Upper lobe of left lung (tissue), 6 donors: ENCODE measurements around the gene MRGPRG. TPM values are rescaled to one million over a fixed set of nuclear protein-coding genes. Genes with fewer than 3 reads are reported as not detected.

ENCODE experiments used
- ATAC-seq, 2 donors: fragments of 200-7000 bp; cut with Tn5 transposase; one replicate each; pipeline ENCODE4 v1.9.1; 2022; ENCODE audit warnings: mild to moderate bottlenecking in 2 of 2, moderate library complexity in 2 of 2; ENCODE audit not compliant: low FRiP score in 2 of 2
- DNase-seq, 2 donors: peaks; one replicate each; pipeline ENCODE4 v3.0.0-alpha.2; 2019 to 2020
- H3K27ac ChIP-seq, 4 donors: fragments of 200-600 bp; sonication (generic); one replicate each; pipeline ENCODE4 v1.5.1; 2016 to 2019
- H3K27me3 ChIP-seq, 4 donors: fragments of 200-600 bp; sonication (generic); one replicate each; pipeline ENCODE4 v1.5.1; 2017 to 2019
- H3K36me3 ChIP-seq, 4 donors: fragments of 200-600 bp; sonication (generic); one replicate each; pipeline ENCODE4 v1.5.1; 2016 to 2019
- H3K4me1 ChIP-seq, 4 donors: fragments of 200-600 bp; sonication (generic); one replicate each; pipeline ENCODE4 v1.5.1; 2018 to 2019
- H3K4me3 ChIP-seq, 4 donors: fragments of 200-600 bp; sonication (generic); one replicate each; pipeline ENCODE4 v1.5.1; 2017 to 2019; ENCODE audit warnings: mild to moderate bottlenecking in 2 of 4, moderate library complexity in 1 of 4
- H3K9me3 ChIP-seq, 4 donors: fragments of 200-600 bp; sonication (generic); one replicate each; pipeline ENCODE4 v1.5.1; 2018 to 2019
- EP300 ChIP-seq, 4 donors: sonication (generic); formaldehyde crosslinking; IDR thresholded peaks; one replicate each; pipeline ENCODE4 v1.5.1; 2017; ENCODE audit warnings: antibody characterized with exemption in 4 of 4, control low read depth in 2 of 4
- POLR2A ChIP-seq, 4 donors: fragments of 450-650 bp; IDR thresholded peaks; one replicate each; pipeline ENCODE4 v1.5.1; 2016 to 2017; ENCODE audit warnings: antibody characterized with exemption in 4 of 4, mild to moderate bottlenecking in 2 of 4
- POLR2AphosphoS5 ChIP-seq, 2 donors: sonication (generic); formaldehyde crosslinking; IDR thresholded peaks; one replicate each; pipeline ENCODE4 v1.5.1; 2017; ENCODE audit warnings: antibody characterized with exemption in 2 of 2
- WGBS, 2 donors: methylation state at CpG; one replicate each; pipeline ENCODE4 v1.1.5; 2017 to 2018; 5-methylcytosine and 5-hydroxymethylcytosine counted together
- total RNA-seq, 6 donors: library from RNA; depleted of rRNA in 4 of 6; stranded (reverse); fragments of >200 nt in 4 of 6; gene quantifications; one replicate each; pipeline versions ENCODE4 v1.1.0 to v1.2.1, GENCODE V29; 2016 to 2021
- TF ChIP-seq, protein P1 (sequence below), 6 experiments: fragments of 450-650 bp in 4 of 6; fragments of 200-600 bp in 2 of 6; sonication (generic) in 2 of 6; IDR thresholded peaks; one replicate each; pipeline ENCODE4 v1.5.1; 2016 to 2019; ENCODE audit warnings: antibody characterized with exemption in 6 of 6
- donor health status: DM: no; HTN: no; CAD: no; lungs with moderate emphysema.
- donor health status: DM: no; HTN: yes; CAD: no; lungs with severe emphysema.

Gene MRGPRG
- total RNA-seq, 6 donors from 2014 or later = not detected

DNA sequence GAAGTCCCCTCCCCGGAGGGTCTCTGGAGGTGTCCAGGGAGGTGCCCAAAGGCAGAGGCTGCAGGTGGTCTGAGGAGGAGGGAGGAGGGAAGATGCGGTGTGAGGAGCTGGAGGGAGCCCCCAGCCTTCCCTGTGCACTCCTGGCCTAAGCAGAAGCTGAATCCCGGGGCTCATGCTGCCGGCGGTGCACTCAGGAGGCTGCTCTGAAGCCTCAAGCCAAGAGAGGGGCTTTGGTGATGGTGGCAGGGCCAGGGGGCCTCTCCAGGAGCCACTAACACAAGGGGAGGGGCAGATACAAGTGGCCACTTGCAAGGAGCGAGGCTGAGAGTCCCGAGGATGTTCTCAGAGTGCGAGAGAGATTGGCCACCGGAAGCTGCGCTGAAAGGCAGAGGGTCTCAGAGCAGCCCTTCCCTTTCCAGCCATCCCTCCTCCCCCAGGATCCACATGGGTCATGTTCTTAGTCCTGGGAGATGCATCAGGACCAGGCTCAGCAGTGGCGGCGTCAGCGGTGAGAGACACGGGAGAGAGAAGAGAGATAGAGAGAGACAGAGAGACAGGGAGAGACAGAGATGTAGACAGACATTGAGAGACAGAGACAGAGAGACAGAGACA, 774 bp upstream of the MRGPRG start:
- H3K9me3 ChIP-seq = no peaks in the 10 kb centered on the region

DNA sequence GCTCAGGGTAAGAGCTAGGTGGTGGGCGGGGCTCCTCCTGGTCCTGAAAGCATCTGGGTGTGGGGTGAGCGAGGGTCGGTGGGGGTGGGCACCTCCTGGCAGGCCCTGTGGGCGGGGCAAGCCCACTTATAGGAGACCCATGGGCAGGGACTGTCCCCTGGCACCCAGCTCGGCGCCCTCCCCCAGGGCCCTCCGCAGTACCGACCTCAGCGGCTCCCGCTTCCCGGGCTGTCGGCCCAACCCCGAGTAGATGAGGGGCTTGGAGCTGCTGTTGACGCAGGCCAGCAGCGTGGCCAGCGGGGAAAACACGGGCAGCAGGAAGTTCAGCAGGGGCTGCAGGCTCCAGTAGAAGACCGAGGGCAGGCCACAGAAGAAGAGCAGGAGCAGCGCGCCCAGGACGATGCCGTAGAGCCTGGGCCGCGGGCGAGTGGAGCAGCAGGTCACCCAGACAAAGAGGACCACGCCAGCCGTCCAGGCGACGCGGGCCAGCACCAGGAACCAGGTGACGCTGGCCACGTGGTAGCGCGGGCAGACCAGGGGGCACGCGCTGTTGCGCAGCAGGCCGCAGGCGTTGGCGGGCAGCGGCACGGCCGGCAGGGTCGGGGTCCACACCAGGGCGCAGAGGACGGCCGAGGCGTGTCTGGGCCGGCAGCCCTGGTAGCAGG, 663 bp downstream of the MRGPRG start:
- no peak overlapping the region for H3K4me3 ChIP-seq
- WGBS, 2 donors = 92 to 93% methylated on average over 36 to 48 of the region's 49 CpGs
- H3K27ac ChIP-seq = no peak overlapping the region
- H3K4me1 ChIP-seq = peaks cover 0 to 17% (median 3%) of the 10 kb centered on the region in 4 donors
- TF ChIP-seq EP300 (IDR thresholded peaks at IDR 0.05) (no peak), POLR2AphosphoS5 (IDR thresholded peaks at IDR 0.05) (no peak), POLR2A (IDR thresholded peaks at IDR 0.05) (no peak)
- TF ChIP-seq, protein P1, sequence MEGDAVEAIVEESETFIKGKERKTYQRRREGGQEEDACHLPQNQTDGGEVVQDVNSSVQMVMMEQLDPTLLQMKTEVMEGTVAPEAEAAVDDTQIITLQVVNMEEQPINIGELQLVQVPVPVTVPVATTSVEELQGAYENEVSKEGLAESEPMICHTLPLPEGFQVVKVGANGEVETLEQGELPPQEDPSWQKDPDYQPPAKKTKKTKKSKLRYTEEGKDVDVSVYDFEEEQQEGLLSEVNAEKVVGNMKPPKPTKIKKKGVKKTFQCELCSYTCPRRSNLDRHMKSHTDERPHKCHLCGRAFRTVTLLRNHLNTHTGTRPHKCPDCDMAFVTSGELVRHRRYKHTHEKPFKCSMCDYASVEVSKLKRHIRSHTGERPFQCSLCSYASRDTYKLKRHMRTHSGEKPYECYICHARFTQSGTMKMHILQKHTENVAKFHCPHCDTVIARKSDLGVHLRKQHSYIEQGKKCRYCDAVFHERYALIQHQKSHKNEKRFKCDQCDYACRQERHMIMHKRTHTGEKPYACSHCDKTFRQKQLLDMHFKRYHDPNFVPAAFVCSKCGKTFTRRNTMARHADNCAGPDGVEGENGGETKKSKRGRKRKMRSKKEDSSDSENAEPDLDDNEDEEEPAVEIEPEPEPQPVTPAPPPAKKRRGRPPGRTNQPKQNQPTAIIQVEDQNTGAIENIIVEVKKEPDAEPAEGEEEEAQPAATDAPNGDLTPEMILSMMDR (IDR thresholded peaks at IDR 0.05) = no peak
- peaks cover 0 to 6% (median 0%) of the 10 kb centered on the region in 4 donors for H3K27me3 ChIP-seq
- no peaks in the 10 kb centered on the region for H3K36me3 ChIP-seq
- DNase-seq (peak in 1 of 2 donors; percentile 17), ATAC-seq (no peak)
- H3K9me3 ChIP-seq = no peaks in the 10 kb centered on the region

More for the DNA sequence above, 774 bp upstream of the MRGPRG start:
- Histone ChIP-seq H3K27me3 (peaks cover 0 to 6% (median 0%) of the 10 kb centered on the region in 4 donors), H3K4me1 (peaks cover 0 to 17% (median 3%) of the 10 kb centered on the region in 4 donors), H3K4me3 (no peak overlapping the region), H3K27ac (no peak overlapping the region), H3K36me3 (no peaks in the 10 kb centered on the region)
- ATAC-seq = no peak
- WGBS, 2 donors = 72 to 74% methylated on average over 13 to 14 of the region's 14 CpGs
- DNase-seq = no peak
- no peak for TF ChIP-seq EP300 (IDR thresholded peaks at IDR 0.05)

DNA sequence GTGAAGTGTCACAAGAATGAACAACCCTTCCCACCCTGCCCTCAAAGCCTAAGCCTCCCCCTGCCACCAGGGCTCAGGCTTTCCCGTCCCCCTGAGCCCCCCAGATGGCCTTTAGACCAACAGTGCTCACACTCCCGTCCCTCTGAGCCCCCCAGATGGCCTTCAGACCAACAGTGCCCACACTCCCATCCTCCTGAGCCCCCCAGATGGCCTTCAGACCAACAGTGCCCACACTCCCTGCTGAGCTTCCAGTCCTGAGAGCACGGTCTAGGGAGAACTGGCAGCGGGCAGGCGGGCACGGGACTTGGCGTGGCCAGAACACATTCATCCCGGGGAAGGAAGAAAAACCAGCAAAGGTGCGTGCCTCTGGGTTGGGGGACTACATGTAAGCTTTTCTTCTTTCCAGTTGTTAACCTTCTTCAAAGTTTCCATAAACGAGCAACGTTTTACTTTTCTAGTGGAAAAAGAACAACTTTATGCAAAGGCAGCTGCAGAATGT, 2.5 kb downstream of the MRGPRG start:
- Histone ChIP-seq H3K36me3 (no peaks in the 10 kb centered on the region), H3K4me3 (no peak overlapping the region), H3K27ac (no peak overlapping the region), H3K4me1 (peaks cover 0 to 14% (median 3%) of the 10 kb centered on the region in 4 donors), H3K9me3 (peaks cover 0 to 4% (median 0%) of the 10 kb centered on the region in 4 donors), H3K27me3 (peaks cover 0 to 6% (median 0%) of the 10 kb centered on the region in 4 donors)
- TF ChIP-seq POLR2AphosphoS5 (IDR thresholded peaks at IDR 0.05) (no peak), EP300 (IDR thresholded peaks at IDR 0.05) (no peak), POLR2A (IDR thresholded peaks at IDR 0.05) (no peak)
- TF ChIP-seq, protein P1 (IDR thresholded peaks at IDR 0.05) = no peak
- no peak for DNase-seq
- WGBS, 2 donors = 77 to 79% methylated on average over 11 of the region's 11 CpGs
- no peak for ATAC-seq

DNA sequence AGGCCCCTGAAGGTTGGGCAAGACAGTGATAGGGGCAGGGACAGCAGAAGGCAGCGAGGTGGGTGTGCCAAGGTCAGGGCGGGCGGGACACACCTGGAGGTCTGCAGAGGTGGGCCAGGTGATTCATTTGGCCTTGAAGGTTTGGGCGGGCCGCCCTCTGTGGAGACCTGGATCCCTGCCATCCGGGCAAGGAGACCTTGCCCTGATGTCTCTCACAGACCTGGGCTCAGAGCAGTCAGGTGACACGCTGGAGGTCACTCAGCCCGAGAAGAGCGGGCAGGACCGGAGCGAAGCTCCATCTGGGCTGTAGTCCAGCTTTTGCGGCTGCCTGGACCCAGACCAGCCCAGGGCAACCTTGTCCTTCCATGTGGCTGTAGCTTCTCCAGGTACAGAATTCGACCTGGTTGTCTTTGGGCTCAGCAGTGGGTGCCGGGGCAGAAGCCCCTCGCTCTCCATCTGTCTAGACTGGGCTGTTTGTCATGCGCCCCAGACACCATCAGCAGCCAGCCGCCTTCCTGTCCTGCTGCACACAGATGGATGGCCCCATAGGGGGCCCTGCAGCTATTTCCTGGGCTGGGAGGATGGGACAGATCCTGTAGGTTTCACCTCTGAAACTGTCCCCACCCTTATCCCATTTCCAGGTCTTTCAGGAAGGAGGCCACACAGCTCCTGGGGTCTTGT, 3.1 kb downstream of the MRGPRG start:
- ATAC-seq = no peak
- H3K27ac ChIP-seq = no peak overlapping the region
- TF ChIP-seq POLR2A (IDR thresholded peaks at IDR 0.05) (no peak), POLR2AphosphoS5 (IDR thresholded peaks at IDR 0.05) (no peak), EP300 (IDR thresholded peaks at IDR 0.05) (no peak)
- TF ChIP-seq, protein P1 (IDR thresholded peaks at IDR 0.05) = no peak
- peaks cover 0 to 8% (median 0%) of the 10 kb centered on the region in 4 donors for H3K4me1 ChIP-seq
- WGBS, 2 donors = 60 to 72% methylated on average over 6 to 17 of the region's 17 CpGs
- no peaks in the 10 kb centered on the region for H3K36me3 ChIP-seq
- peaks cover 0 to 4% (median under 1%) of the 10 kb centered on the region in 4 donors for H3K9me3 ChIP-seq
- H3K27me3 ChIP-seq = peaks cover 0 to 6% (median 0%) of the 10 kb centered on the region in 4 donors
- no peak for DNase-seq
- no peak overlapping the region for H3K4me3 ChIP-seq

DNA sequence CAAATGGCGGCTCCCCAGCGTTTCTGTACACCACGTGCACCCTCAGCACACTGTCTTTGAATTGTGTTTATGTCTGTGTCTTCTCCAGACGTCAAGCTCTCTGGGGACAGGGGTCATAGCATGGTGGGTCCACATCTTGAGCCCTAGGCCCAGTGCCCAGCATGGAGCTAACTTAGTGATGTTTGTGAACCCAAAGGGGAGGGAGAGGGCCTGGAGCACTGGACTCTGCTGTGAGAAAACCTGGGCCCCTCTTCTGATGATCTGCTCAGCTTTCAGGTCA, 4.3 kb downstream of the MRGPRG start:
- Histone ChIP-seq H3K4me3 (no peak overlapping the region), H3K4me1 (peaks cover 0 to 7% (median 0%) of the 10 kb centered on the region in 4 donors), H3K27me3 (peaks cover 0 to 6% (median 0%) of the 10 kb centered on the region in 4 donors), H3K36me3 (no peaks in the 10 kb centered on the region), H3K27ac (no peak overlapping the region), H3K9me3 (peaks cover 0 to 4% (median 2%) of the 10 kb centered on the region in 4 donors)
- 93% methylated on average over 4 of the region's 4 CpGs; no CpG with 5 or more reads in 1 of the 2 donors for whole genome bisulfite sequencing, 2 donors
- TF ChIP-seq POLR2A (IDR thresholded peaks at IDR 0.05) (no peak), POLR2AphosphoS5 (IDR thresholded peaks at IDR 0.05) (no peak), EP300 (IDR thresholded peaks at IDR 0.05) (no peak)
- TF ChIP-seq, protein P1 (IDR thresholded peaks at IDR 0.05) = no peak
- no peak for ATAC-seq
- no peak for DNase-seq
